Activated gamma-delta T cell treated with Interleukin-2 at 50 U/mL for 16 hours (primary cell): ENCODE measurements around the gene ELAVL4.

Source experiments
- DNase-seq: peaks from one replicate; pipeline ENCODE4 v3.0.0-alpha.2; 2020

ELAVL4 gene

GRCh38 chr1:50108497-50109059 is at the start of gene ELAVL4:
TSS of gene ELAVL4 (plus strand) at chr1:50108920. CDS start at chr1:50109190, 270 bp downstream.
- no peak for DNase-seq

- no peak for DNase-seq
Observed at GRCh38 chr1:50060279-50060678, 48.4 kb upstream of the ELAVL4 start.

- no peak for DNase-seq
Observed at GRCh38 chr1:50066806-50067205, 41.9 kb upstream of the ELAVL4 start.

- DNase-seq = no peak
Observed at GRCh38 chr1:50074931-50075330, 33.8 kb upstream of the ELAVL4 start.

- no peak for DNase-seq
Observed at GRCh38 chr1:50077273-50077672, 31.4 kb upstream of the ELAVL4 start.

- DNase-seq = no peak
Observed at GRCh38 chr1:50080904-50081586, 27.7 kb upstream of the ELAVL4 start.

GRCh38 chr1:50084389-50084788 is 24.3 kb upstream of the ELAVL4 start:
- no peak for DNase-seq

GRCh38 chr1:50091068-50091467 is 17.7 kb upstream of the ELAVL4 start:
- no peak for DNase-seq

- no peak for DNase-seq
Observed at GRCh38 chr1:50095716-50096115, 13.0 kb upstream of the ELAVL4 start.

GRCh38 chr1:50097021-50097679 is 11.6 kb upstream of the ELAVL4 start:
- DNase-seq = no peak

GRCh38 chr1:50097791-50098190 is 10.9 kb upstream of the ELAVL4 start:
- DNase-seq = no peak

GRCh38 chr1:50098591-50099021 is 10.1 kb upstream of the ELAVL4 start:
- no peak for DNase-seq

GRCh38 chr1:50099654-50100053 is 9.1 kb upstream of the ELAVL4 start:
- DNase-seq = no peak

GRCh38 chr1:50103615-50104081 is 5.1 kb upstream of the ELAVL4 start:
- DNase-seq = no peak

GRCh38 chr1:50105433-50105832 is 3.3 kb upstream of the ELAVL4 start:
- DNase-seq = no peak

- DNase-seq = no peak
Observed at GRCh38 chr1:50106095-50106761, 2.5 kb upstream of the ELAVL4 start.

GRCh38 chr1:50109116-50109515 is 396 bp downstream of the ELAVL4 start:
- DNase-seq = no peak

- no peak for DNase-seq
Observed at GRCh38 chr1:50109647-50110075, 941 bp downstream of the ELAVL4 start.

GRCh38 chr1:50110151-50110550 is 1.4 kb downstream of the ELAVL4 start:
- DNase-seq = no peak

GRCh38 chr1:50110656-50111055 is 1.9 kb downstream of the ELAVL4 start:
- DNase-seq = no peak

GRCh38 chr1:50111503-50111902 is 2.8 kb downstream of the ELAVL4 start:
- DNase-seq = no peak

GRCh38 chr1:50112193-50112592 is 3.5 kb downstream of the ELAVL4 start:
- no peak for DNase-seq

GRCh38 chr1:50123071-50123470 is 14.4 kb downstream of the ELAVL4 start:
- DNase-seq = no peak
